MCF 10A (cell line): ENCODE data around the gene FGFR4. TPM values are rescaled to one million over a fixed set of nuclear protein-coding genes. Genes with fewer than 3 reads are reported as not detected.
"Not testable (repeated sequence)": the region's sequence is repeated elsewhere in the genome, so short reads cannot be mapped to it uniquely, and the experiment has no call there.

Source experiments
- BruUV-seq: library from RNA; stranded (reverse); fragments of 400-500 nt; replicated peaks from 2 replicates; lab custom pipeline; 2021; lab: Mats Ljungman, UMichigan
- CTCF ChIA-PET: fragments of 300-600 bp; sonication (Branson Sonifier 250); formaldehyde crosslinking; extraction: SDS; loops from one replicate; lab custom pipeline; 2021; ENCODE audit warnings: antibody characterized with exemption, inconsistent platforms; lab: Yijun Ruan, JAX
- POLR2A ChIA-PET: fragments of 300-600, 350-650 bp; sonication (Branson Sonifier 250); formaldehyde crosslinking; extraction: SDS; loops from one replicate; lab custom pipeline; 2020; ENCODE audit warnings: antibody characterized with exemption, inconsistent platforms; lab: Yijun Ruan, JAX
- DNase-seq: peaks from one replicate; pipeline ENCODE4 v3.0.0-alpha.2; 2018; ENCODE audit not compliant: unreplicated experiment
- H3K27ac Mint-ChIP-seq: one replicate; pipeline ENCODE4 v1.8.0; 2022; ENCODE audit warnings: mild to moderate bottlenecking, low read depth, mixed read lengths; ENCODE audit not compliant: unreplicated experiment
- H3K27me3 Mint-ChIP-seq: one replicate; pipeline ENCODE4 v1.8.0; 2022; ENCODE audit warnings: mixed read lengths; ENCODE audit not compliant: insufficient read depth, unreplicated experiment
- H3K36me3 Mint-ChIP-seq: one replicate; pipeline ENCODE4 v1.8.0; 2022; ENCODE audit warnings: mild to moderate bottlenecking, moderate library complexity, mixed read lengths; ENCODE audit not compliant: insufficient read depth, unreplicated experiment
- H3K4me1 Mint-ChIP-seq: one replicate; pipeline ENCODE4 v1.8.0; 2022; ENCODE audit warnings: mixed read lengths; ENCODE audit not compliant: insufficient read depth, unreplicated experiment
- H3K4me3 Mint-ChIP-seq: one replicate; pipeline ENCODE4 v1.8.0; 2022; ENCODE audit warnings: mild to moderate bottlenecking, moderate library complexity, mixed read lengths; ENCODE audit not compliant: unreplicated experiment
- H3K9me3 Mint-ChIP-seq: one replicate; pipeline ENCODE4 v1.8.0; 2022; ENCODE audit warnings: mixed read lengths; ENCODE audit not compliant: unreplicated experiment
- intact Hi-C: fragments of 100-400 bp; cut with micrococcal nuclease; formaldehyde crosslinking; loops from 2 replicates; pipeline ENCODE4 v1.14.1; 2022
- total RNA-seq: library from RNA; stranded (reverse); gene quantifications from 2 replicates; pipeline ENCODE4 v1.2.3, GENCODE V29; 2022
- TF ChIP-seq, protein P1 (sequence below): fragments of 200-600 bp; IDR thresholded peaks from one replicate; pipeline ENCODE4 v1.8.0; 2022; ENCODE audit warnings: antibody characterized with exemption, mild to moderate bottlenecking; ENCODE audit not compliant: unreplicated experiment

Gene FGFR4
- total RNA-seq, 1 experiment from 2014 or later = 1.8 TPM

DNA sequence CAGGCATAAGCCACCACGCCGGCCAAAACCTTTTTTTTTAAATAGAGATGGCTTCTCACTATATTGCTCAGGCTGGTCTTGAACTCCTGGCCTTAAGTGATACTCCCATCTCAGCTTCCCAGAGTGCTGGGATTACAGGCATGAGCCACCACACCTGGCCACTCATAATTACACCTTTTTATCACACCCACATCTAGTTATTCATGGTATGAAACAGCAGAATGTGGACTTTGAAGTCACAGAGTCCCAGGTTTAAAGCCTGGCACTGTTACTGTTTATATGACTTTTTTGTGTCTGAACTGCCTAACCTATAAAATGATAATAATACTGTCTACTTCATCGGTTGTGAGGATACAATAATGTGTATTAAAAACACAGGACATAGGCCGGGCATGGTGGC lies 41.1 kb upstream of the FGFR4 start:
- H3K27me3 Mint-ChIP-seq = no peaks in the 10 kb centered on the region
- peaks cover 12% of the 10 kb centered on the region for H3K4me1 Mint-ChIP-seq
- ChIA-PET CTCF (interaction anchor here (0.7 to 3.3 kb wide), 3 partner anchors 26 to 221 kb away, joined by 3 to 12 read pairs (median 4); no protein-coding TSS in a partner anchor), POLR2A (interaction anchor here (1.2 kb wide), 1 partner anchor 41 kb away, joined by 3 read pairs; the partner anchor contains the start of gene FGFR4)
- intact Hi-C loops = no loop called here
- TF ChIP-seq, protein P1, sequence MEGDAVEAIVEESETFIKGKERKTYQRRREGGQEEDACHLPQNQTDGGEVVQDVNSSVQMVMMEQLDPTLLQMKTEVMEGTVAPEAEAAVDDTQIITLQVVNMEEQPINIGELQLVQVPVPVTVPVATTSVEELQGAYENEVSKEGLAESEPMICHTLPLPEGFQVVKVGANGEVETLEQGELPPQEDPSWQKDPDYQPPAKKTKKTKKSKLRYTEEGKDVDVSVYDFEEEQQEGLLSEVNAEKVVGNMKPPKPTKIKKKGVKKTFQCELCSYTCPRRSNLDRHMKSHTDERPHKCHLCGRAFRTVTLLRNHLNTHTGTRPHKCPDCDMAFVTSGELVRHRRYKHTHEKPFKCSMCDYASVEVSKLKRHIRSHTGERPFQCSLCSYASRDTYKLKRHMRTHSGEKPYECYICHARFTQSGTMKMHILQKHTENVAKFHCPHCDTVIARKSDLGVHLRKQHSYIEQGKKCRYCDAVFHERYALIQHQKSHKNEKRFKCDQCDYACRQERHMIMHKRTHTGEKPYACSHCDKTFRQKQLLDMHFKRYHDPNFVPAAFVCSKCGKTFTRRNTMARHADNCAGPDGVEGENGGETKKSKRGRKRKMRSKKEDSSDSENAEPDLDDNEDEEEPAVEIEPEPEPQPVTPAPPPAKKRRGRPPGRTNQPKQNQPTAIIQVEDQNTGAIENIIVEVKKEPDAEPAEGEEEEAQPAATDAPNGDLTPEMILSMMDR = no peak
- no peaks in the 10 kb centered on the region for H3K9me3 Mint-ChIP-seq
- no peak overlapping the region for H3K4me3 Mint-ChIP-seq
- H3K27ac Mint-ChIP-seq = no peak overlapping the region
- no peak for DNase-seq
- BruUV-seq = no TSS peak
- peaks cover 93% of the 10 kb centered on the region for H3K36me3 Mint-ChIP-seq

DNA sequence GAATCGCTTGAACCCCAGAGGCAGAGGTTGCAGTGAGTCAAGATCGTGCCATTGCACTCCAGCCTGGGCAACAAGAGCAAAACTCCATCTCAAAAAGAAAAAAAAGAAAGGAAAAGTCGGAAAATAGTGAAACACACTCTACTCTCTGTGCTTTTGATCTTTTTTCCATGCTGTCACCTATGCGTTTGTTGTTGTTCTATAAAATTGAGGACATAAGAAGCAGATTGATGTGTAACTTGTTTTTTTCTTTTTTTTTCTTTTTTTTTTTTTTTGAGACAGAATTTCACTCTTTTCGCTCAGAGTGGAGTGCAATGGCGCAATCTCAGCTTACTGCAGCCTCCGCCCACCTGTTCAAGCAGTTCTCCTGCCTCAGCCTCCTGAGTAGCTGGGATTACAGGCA lies 38.2 kb upstream of the FGFR4 start:
- CTCF ChIA-PET = interaction anchor here (0.7 to 1.5 kb wide), 2 partner anchors 24 to 66 kb away, joined by 3 to 6 read pairs; no protein-coding TSS in a partner anchor
- H3K9me3 Mint-ChIP-seq, POLR2A ChIA-PET, H3K4me3 Mint-ChIP-seq, H3K27me3 Mint-ChIP-seq, H3K27ac Mint-ChIP-seq, H3K4me1 Mint-ChIP-seq, BruUV-seq, DNase-seq, intact Hi-C loops: not testable (repeated sequence)
- peaks cover 97% of the 10 kb centered on the region for H3K36me3 Mint-ChIP-seq

DNA sequence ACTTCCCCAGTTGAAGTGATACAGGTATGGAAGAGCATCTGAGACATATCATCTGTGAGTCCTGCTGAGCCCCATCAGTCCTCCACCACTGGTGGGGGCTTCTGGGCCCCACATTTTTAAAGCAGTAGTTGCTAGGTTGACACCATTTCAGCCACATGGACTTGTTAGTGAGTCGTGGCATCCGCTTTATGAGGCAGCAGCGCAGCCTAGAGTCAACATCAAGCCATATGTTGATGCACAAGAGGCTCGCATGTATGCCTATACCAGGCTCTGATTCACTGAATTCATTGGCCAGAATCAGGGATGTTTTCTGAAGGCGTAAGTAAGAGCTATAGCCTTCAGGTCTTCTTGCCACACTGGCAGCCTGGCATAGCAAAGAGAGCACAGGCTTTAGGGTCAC lies 37.4 kb upstream of the FGFR4 start:
- intact Hi-C loops = no loop called here
- BruUV-seq = no TSS peak
- TF ChIP-seq, protein P1 = no peak
- ChIA-PET POLR2A (interaction anchor here (1.2 kb wide), 1 partner anchor 22 kb away, joined by 3 read pairs; no protein-coding TSS in a partner anchor), CTCF (interaction anchor here (1.6 to 3.1 kb wide), 2 partner anchors 22 to 389 kb away, joined by 5 to 19 read pairs; no protein-coding TSS in a partner anchor)
- Mint-ChIP-seq H3K9me3 (no peaks in the 10 kb centered on the region), H3K27ac (no peak overlapping the region), H3K4me1 (no peaks in the 10 kb centered on the region), H3K36me3 (peaks cover 97% of the 10 kb centered on the region), H3K4me3 (no peak overlapping the region), H3K27me3 (no peaks in the 10 kb centered on the region)
- DNase-seq = peak; percentile 20

DNA sequence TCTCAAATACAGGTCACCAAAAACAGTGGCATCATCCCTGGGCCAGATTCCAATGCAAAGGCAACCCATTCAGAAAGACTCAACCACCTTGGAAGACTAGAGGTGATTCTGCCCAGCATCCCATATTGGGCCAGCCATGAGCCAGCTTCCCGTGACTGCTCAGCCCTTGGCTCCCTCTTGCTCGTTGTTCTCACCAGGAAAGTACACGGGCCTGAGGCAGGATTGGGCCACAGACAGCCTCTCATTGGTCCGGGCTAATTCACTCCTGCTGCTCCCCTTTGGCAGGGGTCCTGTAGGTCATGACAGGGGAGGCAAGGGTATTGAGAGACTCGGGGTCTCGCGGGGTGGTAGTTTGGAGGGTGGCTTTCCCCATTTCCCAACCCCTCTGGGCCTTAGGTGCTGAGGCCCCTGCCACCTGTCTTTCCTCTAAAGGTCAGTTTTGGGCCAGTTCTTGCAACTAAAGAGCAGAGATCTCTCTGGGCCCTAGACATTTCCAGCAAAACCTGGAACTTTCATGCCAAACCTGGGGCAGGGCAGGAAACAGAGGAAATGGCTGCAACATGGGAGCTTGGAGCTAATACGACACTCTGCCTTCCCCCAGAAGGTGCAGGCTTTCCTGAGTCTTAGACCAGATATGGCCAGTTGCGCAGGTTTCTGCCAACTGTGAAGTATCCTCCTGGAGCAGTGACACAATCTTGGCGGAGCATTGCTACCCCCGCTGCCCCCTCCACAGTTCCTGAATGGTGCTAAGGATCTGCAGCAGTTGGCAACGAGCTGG lies 22.0 kb upstream of the FGFR4 start:
- H3K9me3 Mint-ChIP-seq = no peaks in the 10 kb centered on the region
- H3K4me1 Mint-ChIP-seq = no peaks in the 10 kb centered on the region
- H3K27ac Mint-ChIP-seq = no peak overlapping the region
- BruUV-seq = TSS peak; percentile 9
- ChIA-PET POLR2A (interaction anchor here (0.5 kb wide), 1 partner anchor 670 kb away, joined by 3 read pairs; no protein-coding TSS in a partner anchor), CTCF (interaction anchor here (1.1 to 1.4 kb wide), 2 partner anchors 47 to 404 kb away, joined by 5 to 6 read pairs; no protein-coding TSS in a partner anchor)
- intact Hi-C loops = no loop called here
- H3K27me3 Mint-ChIP-seq = no peaks in the 10 kb centered on the region
- no peak for DNase-seq
- TF ChIP-seq, protein P1 = no peak
- H3K36me3 Mint-ChIP-seq = peaks cover 76% of the 10 kb centered on the region
- H3K4me3 Mint-ChIP-seq = no peak overlapping the region
